ENCODE data around the gene ITFG2. TPM values are rescaled to one million over a fixed set of nuclear protein-coding genes. Genes with fewer than 3 reads are reported as not detected.

Gene ITFG2
- total RNA-seq, 1 donor from 2014 or later = 46.4 TPM

GRCh38 chr12:2783936-2784600 lies 28.4 kb upstream of the ITFG2 start:
- peak overlapping the region; percentile 28 for H3K4me3 Mint-ChIP-seq (ENCODE audit: low read depth)
- intact Hi-C loops (cut with micrococcal nuclease) = loop anchor here (1.0 kb wide), 1 partner anchor 101 kb away; no protein-coding TSS in a partner anchor
- H3K27ac Mint-ChIP-seq = no peak overlapping the region
- H3K27me3 Mint-ChIP-seq (ENCODE audit: low read depth) = peaks cover 37% of the 10 kb centered on the region
- no peaks in the 10 kb centered on the region for H3K36me3 Mint-ChIP-seq (ENCODE audit: low read depth)
- H3K9me3 Mint-ChIP-seq = no peaks in the 10 kb centered on the region
- peaks cover 9% of the 10 kb centered on the region for H3K4me1 Mint-ChIP-seq (ENCODE audit: low read depth)
- peak; percentile 24 for DNase-seq (ENCODE audit: low spot score)

DNA sequence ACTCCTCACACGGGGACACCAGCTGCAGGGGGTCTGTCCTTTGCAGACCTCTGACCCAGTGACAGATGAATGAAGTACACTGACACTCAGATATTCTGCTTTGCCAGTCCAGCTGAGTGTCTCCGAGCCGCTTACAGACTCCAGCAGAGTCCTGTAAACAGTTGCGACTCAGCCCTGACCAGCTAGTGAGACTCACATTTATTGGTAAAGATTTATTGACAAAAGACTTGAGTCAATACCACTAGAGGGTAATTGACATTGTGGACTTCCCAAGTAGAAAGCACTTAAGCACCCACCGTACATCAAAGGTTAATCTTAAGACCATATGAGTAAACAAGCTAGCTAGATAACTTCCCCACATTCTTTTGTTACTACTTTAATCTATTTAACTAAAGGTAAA lies 27.5 kb upstream of the ITFG2 start:
- Mint-ChIP-seq H3K4me3 (ENCODE audit: low read depth) (no peak overlapping the region), H3K4me1 (ENCODE audit: low read depth) (peaks cover 9% of the 10 kb centered on the region), H3K27me3 (ENCODE audit: low read depth) (peaks cover 43% of the 10 kb centered on the region), H3K36me3 (ENCODE audit: low read depth) (no peaks in the 10 kb centered on the region), H3K27ac (no peak overlapping the region), H3K9me3 (no peaks in the 10 kb centered on the region)
- intact Hi-C loops (cut with micrococcal nuclease) = no loop called here
- no peak for DNase-seq (ENCODE audit: low spot score)

GRCh38 chr12:2791089-2791488 lies 21.4 kb upstream of the ITFG2 start:
- Mint-ChIP-seq H3K36me3 (ENCODE audit: low read depth) (peaks cover 2% of the 10 kb centered on the region), H3K4me3 (ENCODE audit: low read depth) (no peak overlapping the region), H3K4me1 (ENCODE audit: low read depth) (peaks cover 3% of the 10 kb centered on the region), H3K9me3 (no peaks in the 10 kb centered on the region), H3K27me3 (ENCODE audit: low read depth) (peaks cover 26% of the 10 kb centered on the region), H3K27ac (no peak overlapping the region)
- intact Hi-C loops (cut with micrococcal nuclease) = no loop called here
- no peak for DNase-seq (ENCODE audit: low spot score)

- no peak for DNase-seq (ENCODE audit: low spot score)
- intact Hi-C loops (cut with micrococcal nuclease) = no loop called here
- Mint-ChIP-seq H3K27me3 (ENCODE audit: low read depth) (peaks cover 26% of the 10 kb centered on the region), H3K27ac (no peak overlapping the region), H3K4me1 (ENCODE audit: low read depth) (peaks cover 13% of the 10 kb centered on the region), H3K4me3 (ENCODE audit: low read depth) (peak overlapping the region; percentile 61), H3K36me3 (ENCODE audit: low read depth) (peaks cover 20% of the 10 kb centered on the region), H3K9me3 (no peaks in the 10 kb centered on the region)
These were observed 19.6 kb upstream of the ITFG2 start for GRCh38 chr12:2792671-2793500.

DNA sequence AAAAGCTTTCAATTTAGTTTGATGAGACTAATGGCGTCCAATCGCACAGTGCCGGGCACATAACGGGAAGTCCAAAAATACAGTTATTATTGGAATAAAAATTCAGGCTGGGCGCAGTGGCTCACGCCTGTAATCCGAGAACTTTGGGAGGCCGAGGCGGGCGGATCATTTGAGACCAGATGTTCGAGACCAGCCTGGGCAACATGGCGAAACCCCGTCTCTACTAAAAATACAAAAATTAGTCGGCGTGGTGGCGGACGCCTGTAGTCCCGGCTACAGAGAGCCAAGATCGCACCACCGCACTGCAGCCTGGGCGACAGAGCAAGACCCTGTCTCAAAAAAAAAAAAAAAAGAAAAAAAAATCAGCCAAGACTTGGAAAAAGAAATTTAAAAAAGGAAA lies 18.9 kb upstream of the ITFG2 start:
- H3K4me1 Mint-ChIP-seq (ENCODE audit: low read depth) = peaks cover 13% of the 10 kb centered on the region
- H3K9me3 Mint-ChIP-seq = no peaks in the 10 kb centered on the region
- intact Hi-C loops (cut with micrococcal nuclease) = no loop called here
- peaks cover 26% of the 10 kb centered on the region for H3K36me3 Mint-ChIP-seq (ENCODE audit: low read depth)
- no peak overlapping the region for H3K27ac Mint-ChIP-seq
- H3K27me3 Mint-ChIP-seq (ENCODE audit: low read depth) = peaks cover 21% of the 10 kb centered on the region
- peak overlapping the region; percentile 61 for H3K4me3 Mint-ChIP-seq (ENCODE audit: low read depth)
- no peak for DNase-seq (ENCODE audit: low spot score)

GRCh38 chr12:2794191-2794735 lies 18.2 kb upstream of the ITFG2 start:
- Mint-ChIP-seq H3K9me3 (no peaks in the 10 kb centered on the region), H3K4me3 (ENCODE audit: low read depth) (peak overlapping the region; percentile 73), H3K27me3 (ENCODE audit: low read depth) (peaks cover 20% of the 10 kb centered on the region), H3K4me1 (ENCODE audit: low read depth) (peaks cover 13% of the 10 kb centered on the region), H3K36me3 (ENCODE audit: low read depth) (peaks cover 33% of the 10 kb centered on the region), H3K27ac (no peak overlapping the region)
- intact Hi-C loops (cut with micrococcal nuclease) = loop anchor here (2.0 kb wide), 1 partner anchor 101 kb away; no protein-coding TSS in a partner anchor
- DNase-seq (ENCODE audit: low spot score) = no peak

DNA sequence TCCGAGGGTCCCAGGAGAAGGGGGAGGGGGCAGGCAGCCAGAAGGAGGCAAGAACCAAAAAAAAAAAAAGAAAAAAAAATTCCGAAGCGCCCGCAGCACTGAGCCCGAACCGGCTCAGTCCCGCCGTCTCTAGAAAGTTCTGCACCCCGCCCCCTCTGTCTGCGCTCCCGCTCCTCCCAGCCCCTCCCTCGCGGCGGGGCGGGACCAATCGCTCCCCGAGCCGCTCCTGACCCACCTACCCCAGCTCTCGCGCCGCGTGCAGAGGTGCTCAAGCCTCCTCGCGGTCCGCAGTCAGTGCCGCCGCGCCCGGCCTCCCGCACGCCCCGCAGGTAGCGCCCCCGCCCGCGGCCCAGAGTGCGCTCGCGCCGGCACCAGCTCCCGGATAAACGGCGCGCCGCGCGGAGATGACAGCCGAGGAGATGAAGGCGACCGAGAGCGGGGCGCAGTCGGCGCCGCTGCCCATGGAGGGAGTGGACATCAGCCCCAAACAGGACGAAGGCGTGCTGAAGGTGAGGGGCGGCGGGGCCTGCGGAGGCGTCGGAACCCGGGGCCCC lies 17.7 kb upstream of the ITFG2 start, which contains the start of gene FKBP4:
Gene FKBP4, plus strand, starts transcription at position 235 of the 554 bp plus-strand sequence. Its CDS starts 170 bp downstream, at position 405.
- peak; percentile 84 for DNase-seq (ENCODE audit: low spot score)
- Mint-ChIP-seq H3K27ac (peak within 1 kb of the TSS; percentile 22), H3K9me3 (no peaks in the 10 kb centered on the region), H3K4me3 (ENCODE audit: low read depth) (peak within 1 kb of the TSS; percentile 85), H3K36me3 (ENCODE audit: low read depth) (peaks cover 39% of the 10 kb centered on the region), H3K4me1 (ENCODE audit: low read depth) (peaks cover 13% of the 10 kb centered on the region), H3K27me3 (ENCODE audit: low read depth) (peaks cover 17% of the 10 kb centered on the region)
- intact Hi-C loops (cut with micrococcal nuclease) = loop anchor here (1.0 to 2.0 kb wide), 3 partner anchors 17 to 102 kb away; partner anchors contain the start of genes ITFG2 and TULP3

GRCh38 chr12:2795291-2796186 lies 16.9 kb upstream of the ITFG2 start:
- H3K27me3 Mint-ChIP-seq (ENCODE audit: low read depth) = peaks cover 12% of the 10 kb centered on the region
- peak overlapping the region; percentile 72 for H3K27ac Mint-ChIP-seq
- peaks cover 13% of the 10 kb centered on the region for H3K4me1 Mint-ChIP-seq (ENCODE audit: low read depth)
- H3K4me3 Mint-ChIP-seq (ENCODE audit: low read depth) = peak overlapping the region; percentile 85
- DNase-seq (ENCODE audit: low spot score) = peak; percentile 70
- peaks cover 46% of the 10 kb centered on the region for H3K36me3 Mint-ChIP-seq (ENCODE audit: low read depth)
- intact Hi-C loops (cut with micrococcal nuclease) = loop anchor here (1.0 to 2.0 kb wide), 3 partner anchors 17 to 103 kb away; partner anchors contain the start of genes ITFG2 and TULP3
- H3K9me3 Mint-ChIP-seq = no peaks in the 10 kb centered on the region

- Mint-ChIP-seq H3K27ac (peak overlapping the region; percentile 72), H3K9me3 (no peaks in the 10 kb centered on the region), H3K27me3 (ENCODE audit: low read depth) (peaks cover 12% of the 10 kb centered on the region), H3K36me3 (ENCODE audit: low read depth) (peaks cover 53% of the 10 kb centered on the region), H3K4me1 (ENCODE audit: low read depth) (peaks cover 13% of the 10 kb centered on the region), H3K4me3 (ENCODE audit: low read depth) (peak overlapping the region; percentile 85)
- intact Hi-C loops (cut with micrococcal nuclease) = no loop called here
- no peak for DNase-seq (ENCODE audit: low spot score)
These were observed 16.2 kb upstream of the ITFG2 start for GRCh38 chr12:2796187-2796666.

- peaks cover 69% of the 10 kb centered on the region for H3K36me3 Mint-ChIP-seq (ENCODE audit: low read depth)
- DNase-seq (ENCODE audit: low spot score) = no peak
- H3K9me3 Mint-ChIP-seq = no peaks in the 10 kb centered on the region
- H3K27ac Mint-ChIP-seq = no peak overlapping the region
- peak overlapping the region; percentile 85 for H3K4me3 Mint-ChIP-seq (ENCODE audit: low read depth)
- H3K4me1 Mint-ChIP-seq (ENCODE audit: low read depth) = peaks cover 10% of the 10 kb centered on the region
- intact Hi-C loops (cut with micrococcal nuclease) = no loop called here
- peaks cover 9% of the 10 kb centered on the region for H3K27me3 Mint-ChIP-seq (ENCODE audit: low read depth)
These were observed 14.6 kb upstream of the ITFG2 start for GRCh38 chr12:2797721-2798418.

DNA sequence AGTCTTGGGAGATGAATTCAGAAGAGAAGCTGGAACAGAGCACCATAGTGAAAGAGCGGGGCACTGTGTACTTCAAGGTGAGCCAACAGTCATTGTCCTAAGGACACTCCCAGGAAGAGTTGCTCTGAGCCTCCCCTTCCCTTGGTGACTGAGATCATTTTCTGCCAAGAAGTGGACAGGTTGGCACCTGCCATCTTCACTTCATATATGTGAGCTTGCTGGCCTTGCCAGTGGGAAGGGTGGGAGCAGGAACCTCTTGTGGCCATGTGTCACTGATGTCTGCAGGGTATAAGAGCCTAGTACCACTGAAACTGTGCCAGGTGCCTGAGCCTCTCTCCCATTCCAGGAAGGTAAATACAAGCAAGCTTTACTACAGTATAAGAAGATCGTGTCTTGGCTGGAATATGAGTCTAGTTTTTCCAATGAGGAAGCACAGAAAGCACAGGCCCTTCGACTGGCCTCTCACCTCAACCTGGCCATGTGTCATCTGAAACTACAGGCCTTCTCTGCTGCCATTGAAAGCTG lies 12.4 kb upstream of the ITFG2 start:
- H3K27me3 Mint-ChIP-seq (ENCODE audit: low read depth) = no peaks in the 10 kb centered on the region
- H3K9me3 Mint-ChIP-seq = no peaks in the 10 kb centered on the region
- no peak for DNase-seq (ENCODE audit: low spot score)
- no peak overlapping the region for H3K4me3 Mint-ChIP-seq (ENCODE audit: low read depth)
- H3K4me1 Mint-ChIP-seq (ENCODE audit: low read depth) = peaks cover 12% of the 10 kb centered on the region
- peaks cover 91% of the 10 kb centered on the region for H3K36me3 Mint-ChIP-seq (ENCODE audit: low read depth)
- intact Hi-C loops (cut with micrococcal nuclease) = no loop called here
- no peak overlapping the region for H3K27ac Mint-ChIP-seq
